K562 treated with DMSO at 1 percent for 4 hours (cell line): ENCODE results near the gene RNF133. TPM values are rescaled to one million over a fixed set of nuclear protein-coding genes. Genes with fewer than 3 reads are reported as not detected.

ENCODE experiments used
- total RNA-seq: library from RNA; unstranded; fragments of 300-600 nt; gene quantifications from 2 replicates; pipeline ENCODE4 v1.2.3, GENCODE V29; 2022; ENCODE audit not compliant: insufficient read depth

The RNF133 gene
- not detected in 2 replicates for total RNA-seq

DNA sequence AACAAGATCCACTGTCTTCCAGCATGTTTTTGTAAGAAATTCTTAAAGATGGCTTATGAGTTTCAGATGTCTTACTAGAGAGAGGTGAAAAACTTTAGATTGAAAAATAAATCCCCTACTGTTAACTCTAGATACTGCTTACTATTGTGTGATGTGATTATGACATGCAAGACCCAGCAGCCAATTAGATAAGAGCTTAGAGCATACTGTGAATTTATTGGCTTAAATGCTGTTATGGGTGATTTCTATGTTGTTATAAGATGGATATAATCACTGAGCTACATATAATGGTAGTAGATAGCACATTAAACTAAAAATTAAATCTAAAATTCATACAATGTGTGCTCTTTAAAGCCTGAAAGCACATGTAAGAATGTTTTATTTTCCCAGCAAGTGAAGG lies at the start of gene RNF133:
TSS of gene RNF133 (minus strand) at position 101 of the 400 bp plus-strand sequence. CDS start 199 bp downstream, outside the sequence.

DNA sequence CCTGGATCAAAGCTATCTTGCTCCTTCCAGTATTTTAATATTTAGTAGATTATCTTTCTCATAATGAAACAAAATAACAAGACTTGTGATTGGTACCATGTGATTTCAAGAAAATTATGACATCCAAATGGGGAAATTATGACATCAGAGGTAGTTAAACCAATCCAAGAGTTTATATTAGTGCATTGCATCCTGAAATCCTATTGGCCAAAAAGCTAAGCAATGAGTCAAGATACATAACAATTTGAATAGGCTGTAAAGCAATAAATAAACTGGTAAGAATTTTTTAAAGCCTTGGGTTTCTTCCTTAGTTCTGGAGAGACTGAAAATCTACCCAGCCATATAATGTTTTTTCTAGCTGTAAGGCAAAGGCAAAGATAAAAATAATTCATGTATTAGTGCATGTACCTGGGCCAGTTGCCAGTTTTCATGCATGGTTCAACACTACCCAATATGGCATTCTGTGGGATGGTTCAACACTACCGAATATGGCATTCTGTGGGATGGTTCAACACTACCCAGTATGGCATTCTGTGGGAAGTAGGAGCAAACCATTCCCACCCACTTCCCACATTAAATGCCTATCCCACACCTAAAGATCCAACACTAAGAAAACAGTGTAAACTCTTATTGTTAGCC lies 4.1 kb upstream of the RNF133 start, which contains the start of gene RNF148:
TSS of gene RNF148 (minus strand) at position 51 of the 639 bp plus-strand sequence. CDS start 172 bp downstream, outside the sequence.

Other genes starting within 250 kb of the RNF133 start
- gene RNF148, start 3.8 kb upstream of the RNF133 start, total RNA-seq: not detected in 2 replicates
- 0.30 TPM in 1 of 2 replicates, not detected in the other for gene CADPS2, start 187.3 kb upstream of the RNF133 start, total RNA-seq